GOT3 (cell line): ENCODE measurements around the gene AMN.

Experiments used
- DNase-seq: peaks from one replicate; lab custom pipeline; 2025; ENCODE audit warnings: mixed read lengths; lab: John Stamatoyannopoulos, UW

The AMN gene

DNA sequence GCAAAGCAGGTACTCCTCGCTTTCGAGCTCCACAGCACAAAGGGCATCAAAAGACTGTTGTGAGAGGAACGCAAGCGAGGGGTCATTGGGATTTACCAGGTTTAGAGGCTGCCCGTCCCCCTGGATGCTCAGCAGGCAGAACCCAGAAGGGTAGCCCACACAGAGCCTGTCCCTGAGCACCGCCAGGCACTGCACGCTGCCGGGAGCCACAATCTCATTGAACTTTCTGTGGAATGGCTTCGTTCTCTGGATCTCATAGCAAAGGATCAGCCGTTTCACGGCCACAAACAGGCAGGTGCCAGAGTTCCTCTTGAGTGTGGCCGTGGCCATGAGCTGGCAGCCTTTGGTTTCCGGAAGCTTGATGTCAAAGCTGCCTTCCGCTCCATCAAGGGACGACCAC lies 21.5 kb downstream of the AMN start:
- DNase-seq, result no peak

DNA sequence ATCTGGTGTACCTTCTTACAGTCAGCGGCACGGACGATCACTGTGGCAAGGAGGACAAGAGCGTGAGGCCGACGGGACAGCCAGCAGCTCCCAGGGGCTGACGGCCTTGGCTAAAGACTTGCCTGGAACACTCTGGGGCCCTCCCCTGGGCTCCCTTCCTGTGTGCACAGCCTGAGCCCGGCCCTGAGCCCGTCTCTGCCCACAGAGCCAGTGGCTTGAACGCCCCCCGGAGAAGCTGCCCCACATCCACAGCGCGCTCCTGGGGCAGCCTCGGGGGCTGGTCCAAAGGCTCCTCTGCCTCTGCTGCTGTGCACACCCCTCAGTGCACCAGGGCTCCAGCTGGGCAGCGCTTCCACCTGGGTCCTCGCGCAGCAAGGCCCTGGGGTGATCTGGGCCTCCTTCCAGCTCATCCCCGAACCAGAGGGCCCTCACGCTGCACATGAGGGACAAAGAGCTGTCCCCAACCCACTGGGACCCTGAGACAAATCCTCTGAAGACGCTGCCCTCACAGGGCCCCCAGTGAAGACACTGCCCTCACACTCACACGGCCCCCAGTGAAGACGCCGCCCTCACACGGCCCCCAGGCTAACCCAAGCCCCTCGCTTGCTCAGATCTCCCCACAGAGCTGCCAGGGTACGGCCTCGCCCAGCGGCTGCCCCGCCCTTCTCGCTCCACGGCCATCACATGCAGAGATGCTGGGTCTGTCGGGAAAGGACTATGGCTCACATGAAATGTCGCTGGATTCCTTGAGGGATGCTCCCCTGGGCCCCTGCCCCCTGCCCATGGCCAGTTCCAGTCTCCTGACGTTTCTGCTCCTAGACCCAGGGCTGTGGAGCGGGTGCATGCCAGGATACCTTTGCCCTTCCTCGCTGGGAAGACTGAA lies 22.2 kb downstream of the AMN start:
- no peak for DNase-seq

DNA sequence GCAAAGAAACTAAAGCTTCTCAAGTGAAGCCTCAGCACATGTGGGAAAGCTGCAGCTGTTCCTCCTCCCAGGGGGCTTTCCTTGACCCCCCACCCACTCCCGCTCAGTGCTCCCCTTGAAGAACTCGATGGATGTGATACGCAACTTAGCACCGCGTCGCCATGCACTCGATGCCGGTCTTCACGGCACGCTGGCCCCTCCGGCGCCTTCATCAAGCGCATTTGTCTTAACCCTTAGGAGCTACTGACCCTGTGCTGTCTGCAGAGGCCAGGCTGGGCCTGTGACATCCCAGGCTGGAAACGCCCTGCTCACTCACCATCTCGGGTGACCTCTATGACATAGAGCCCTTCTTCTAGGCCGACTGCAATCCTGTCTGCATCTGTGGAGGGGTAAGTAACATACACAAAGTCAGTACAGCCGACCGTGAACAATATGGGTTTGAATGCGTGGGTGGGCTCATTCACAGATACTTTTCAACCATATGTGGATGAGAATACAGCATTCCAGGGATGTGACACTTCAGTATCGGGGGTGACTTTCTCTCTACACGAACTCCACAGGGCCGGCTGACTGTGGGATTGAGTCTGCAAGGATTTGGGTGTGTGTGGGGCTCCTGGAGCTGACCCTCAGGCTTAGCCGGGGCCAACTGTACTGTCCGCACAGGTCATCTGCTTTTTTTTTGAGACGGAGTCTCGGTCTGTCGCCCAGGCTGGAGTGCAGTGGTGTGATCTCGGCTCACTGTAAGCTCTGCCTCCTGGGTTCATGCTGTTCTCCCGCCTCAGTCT lies 23.1 kb downstream of the AMN start:
- no peak for DNase-seq

DNA sequence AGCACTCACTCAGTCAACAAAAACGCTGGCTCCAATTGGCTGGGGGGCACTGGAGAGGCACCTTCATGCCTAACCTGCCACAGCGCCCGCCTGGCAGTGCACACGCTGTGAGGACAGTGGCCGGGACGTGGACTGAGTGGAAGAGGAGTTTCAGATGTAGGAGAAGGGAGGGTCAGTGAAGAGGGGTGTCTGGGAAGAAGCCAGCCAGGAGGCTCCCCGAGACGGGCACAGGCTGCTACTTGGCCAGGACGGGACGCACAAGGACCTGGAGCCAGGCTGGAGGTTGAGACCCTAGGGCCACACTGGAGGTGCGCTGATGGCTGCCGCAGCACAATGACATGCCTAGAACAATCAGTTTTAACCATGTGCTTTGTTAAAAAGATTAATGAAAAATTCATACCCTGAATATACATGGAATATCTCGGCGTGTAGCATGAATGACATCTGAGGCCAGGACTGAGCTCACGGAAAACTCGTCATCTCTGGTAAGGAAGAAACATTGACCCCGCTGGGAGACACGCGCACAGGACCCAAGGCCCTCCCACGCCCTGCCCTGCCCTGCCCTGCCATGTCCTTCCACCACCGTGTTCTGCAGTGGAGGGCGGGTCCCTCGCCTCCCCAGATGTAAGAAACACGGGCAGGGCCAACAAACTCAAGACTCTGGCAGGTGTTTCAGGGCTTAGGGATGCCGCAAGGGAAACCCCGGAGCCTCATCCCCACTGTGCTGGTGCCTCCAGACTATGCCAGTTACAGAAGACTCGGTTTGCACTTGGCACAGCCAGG lies 25.0 kb downstream of the AMN start:
- no peak for DNase-seq

DNA sequence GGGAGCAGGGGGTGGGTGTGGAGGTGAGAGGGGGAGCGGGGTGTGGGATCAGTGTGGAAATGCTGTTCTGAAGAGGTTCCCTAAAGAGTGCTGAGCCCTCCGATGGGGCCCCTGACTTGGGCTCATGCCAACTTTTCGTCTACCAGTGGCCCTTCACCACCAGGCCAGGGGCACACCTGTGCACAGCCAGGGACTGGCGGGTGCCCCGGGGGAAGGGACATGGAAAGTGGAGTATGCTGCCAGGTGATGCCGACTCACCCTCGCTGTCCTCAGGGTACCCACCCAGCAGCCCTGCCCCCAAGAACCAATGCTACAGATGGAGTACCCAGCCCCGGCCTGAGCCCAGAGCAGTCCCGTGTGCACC lies 26.2 kb downstream of the AMN start:
- no peak for DNase-seq

DNA sequence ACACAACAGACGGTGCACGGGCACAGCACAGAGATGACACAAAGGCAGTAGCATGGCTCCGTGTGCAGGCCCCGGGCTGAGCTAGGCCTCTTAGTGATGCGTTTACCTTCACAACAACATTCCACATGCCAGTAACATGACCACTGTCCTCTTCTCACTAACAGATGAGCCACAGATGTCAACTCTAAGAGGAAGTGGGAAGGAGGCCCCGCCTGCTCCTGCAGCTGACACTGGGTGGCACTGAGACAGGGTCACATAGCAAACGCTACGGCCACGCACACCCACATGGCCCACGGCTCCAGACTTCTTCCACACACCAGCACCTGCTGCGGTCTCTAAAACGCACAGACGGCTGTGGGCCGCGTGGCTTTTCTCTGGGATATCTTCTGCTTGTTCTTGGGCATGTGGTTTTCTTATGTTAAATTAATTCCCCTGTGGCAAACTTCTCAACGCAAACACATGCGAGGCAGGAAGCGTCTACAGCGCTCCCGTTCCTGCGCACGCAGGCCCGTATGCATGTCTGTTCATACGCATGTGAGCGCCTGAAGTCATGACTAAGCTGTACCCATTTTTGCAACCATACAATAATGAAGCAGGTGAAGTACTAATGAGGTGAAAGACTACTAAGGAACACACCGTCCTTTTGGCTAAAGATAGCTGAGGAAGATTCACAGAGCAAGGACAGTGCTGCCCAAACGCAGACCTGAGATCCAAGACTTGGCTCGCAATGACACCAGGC lies 26.8 kb downstream of the AMN start:
- DNase-seq, result no peak

DNA sequence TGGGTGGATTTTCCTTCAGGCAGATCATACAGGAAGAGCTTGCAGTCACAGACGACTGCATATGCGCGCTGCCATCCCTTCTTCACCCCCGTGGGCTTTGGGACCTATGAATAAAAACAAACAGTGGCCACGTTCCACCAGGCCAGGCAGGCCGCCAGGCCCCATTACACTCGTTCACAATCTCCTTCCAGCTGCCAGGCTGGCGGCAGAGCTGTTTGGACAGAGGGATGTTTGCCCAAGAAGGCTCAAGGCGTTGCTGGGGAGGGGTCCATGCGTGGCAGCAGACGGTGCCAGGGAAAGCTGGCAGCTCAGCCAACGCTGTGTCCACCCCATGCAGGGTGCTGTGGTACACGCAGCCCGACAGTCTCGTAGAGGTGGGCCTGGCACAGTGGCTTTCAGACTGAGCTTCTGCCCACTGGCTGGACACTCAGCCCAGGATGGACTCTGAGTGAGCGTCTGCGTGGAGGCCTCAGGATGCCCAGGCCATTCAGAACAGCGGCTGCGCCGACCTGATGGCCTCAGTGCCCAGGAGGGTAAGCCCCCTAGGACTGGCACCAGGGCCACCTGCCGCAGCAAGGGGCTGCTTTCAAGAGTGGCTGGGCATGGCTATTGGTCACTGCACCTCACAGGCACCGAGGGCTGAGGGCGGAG lies 27.5 kb downstream of the AMN start:
- DNase-seq, result no peak

DNA sequence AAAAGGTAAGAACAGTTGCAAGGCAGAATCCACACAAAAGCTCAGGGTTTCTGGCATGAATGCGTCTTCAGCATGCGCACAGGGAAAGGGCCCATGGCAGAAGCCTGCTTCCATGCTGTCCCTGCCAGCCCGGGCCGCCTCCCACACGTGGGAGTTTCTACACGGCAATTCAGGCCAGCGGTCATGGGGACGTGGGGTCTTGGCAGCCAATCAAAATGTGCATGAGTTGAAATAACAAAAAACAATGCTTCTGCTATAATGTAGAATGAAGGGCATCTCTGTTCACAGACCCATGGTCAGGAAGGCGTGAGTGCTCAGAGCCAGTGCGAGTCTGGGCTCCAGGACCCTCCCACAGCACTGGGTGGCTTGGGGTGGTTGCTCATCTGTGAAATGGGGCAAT lies 28.6 kb downstream of the AMN start:
- DNase-seq, result no peak

DNA sequence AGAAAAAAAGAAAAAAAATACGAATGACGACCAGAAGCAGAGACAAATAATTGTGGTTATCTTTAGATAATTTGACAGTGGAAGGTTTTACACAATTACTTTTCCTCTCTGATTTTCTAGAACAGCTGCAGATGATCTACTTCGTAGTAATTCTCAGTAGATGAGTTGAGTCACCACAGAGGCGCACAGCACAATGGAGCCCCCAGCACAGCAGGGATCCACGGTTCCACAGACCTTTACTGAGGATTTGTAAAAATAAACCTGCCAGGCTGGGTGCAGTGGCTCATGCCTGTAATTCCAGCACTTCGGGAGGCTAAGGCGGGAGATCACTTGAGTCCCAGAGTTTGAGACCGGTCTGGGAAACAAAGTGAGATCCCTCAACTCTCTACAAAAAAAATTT lies 29.3 kb downstream of the AMN start:
- no peak for DNase-seq

DNA sequence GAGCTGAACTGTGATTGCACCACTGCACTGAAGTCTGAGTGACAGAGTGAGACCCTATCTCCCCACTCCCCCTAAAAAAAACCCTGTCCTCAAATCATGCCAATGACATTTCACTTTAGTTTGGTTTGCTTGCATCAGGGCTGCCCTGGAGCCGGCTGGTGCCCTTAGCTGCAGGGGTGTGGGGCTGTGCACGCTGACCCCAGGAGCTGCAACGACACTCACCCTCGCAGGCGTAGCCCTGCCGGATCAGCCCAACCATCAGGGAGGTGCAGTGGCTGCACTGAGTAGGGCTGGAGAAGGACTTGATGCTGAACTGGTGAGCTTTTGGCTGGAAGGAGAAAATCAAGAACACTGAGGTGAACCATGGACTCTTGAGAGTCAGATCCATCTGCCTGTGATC lies 29.8 kb downstream of the AMN start:
- no peak for DNase-seq

DNA sequence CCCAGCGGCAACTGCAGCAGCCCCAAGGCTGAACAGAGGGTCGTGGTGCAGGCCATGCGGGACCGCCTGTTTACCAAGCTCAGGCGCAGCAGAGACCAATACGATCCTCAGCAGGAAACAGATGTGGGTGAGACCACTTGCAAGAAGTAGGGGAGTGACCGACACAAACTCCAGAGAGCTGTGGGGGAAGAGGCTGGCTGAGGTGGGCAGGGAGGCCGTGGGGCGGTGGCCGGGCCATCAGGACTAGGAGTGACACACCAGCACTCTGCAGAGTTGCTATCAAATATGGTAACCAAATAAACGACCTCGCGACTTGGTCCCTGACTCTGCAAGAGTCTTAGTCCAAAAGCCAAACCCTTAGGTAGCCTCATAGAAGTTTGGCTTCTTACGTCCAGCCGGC lies 30.6 kb downstream of the AMN start:
- DNase-seq, result no peak

DNA sequence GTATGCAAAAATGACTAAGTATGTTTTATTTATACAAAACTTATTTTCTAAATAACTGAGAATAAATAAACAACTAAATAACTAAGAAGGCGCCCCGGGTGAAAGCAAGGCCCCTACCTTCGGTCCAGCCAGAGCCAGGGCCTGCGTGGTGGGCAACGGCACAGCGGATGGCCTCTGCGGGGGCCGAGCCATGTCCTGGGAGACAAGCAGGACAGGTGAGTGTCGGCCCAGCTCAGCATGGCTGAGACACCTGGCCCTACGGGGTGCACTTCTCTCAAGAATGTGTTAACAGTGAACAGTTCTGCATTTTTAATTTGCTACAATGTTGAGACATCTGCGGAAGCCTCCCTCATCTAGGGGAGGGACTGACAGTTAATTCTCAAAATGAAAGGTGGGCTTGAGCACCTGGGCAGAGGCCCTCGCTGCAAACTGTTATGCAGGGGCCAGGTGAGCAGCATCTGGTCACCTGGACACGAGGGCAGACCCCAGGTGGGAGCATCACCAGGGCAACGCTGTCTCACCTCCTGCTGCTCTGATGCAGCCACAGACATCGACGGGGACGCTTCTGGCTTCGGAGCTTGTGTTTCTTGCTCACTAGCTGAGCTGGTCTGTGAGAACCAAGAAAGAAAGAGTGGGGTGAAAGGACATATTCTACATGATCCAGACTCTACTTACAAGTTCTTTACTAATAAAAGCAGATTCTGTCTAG lies 31.8 kb downstream of the AMN start:
- DNase-seq, result no peak

DNA sequence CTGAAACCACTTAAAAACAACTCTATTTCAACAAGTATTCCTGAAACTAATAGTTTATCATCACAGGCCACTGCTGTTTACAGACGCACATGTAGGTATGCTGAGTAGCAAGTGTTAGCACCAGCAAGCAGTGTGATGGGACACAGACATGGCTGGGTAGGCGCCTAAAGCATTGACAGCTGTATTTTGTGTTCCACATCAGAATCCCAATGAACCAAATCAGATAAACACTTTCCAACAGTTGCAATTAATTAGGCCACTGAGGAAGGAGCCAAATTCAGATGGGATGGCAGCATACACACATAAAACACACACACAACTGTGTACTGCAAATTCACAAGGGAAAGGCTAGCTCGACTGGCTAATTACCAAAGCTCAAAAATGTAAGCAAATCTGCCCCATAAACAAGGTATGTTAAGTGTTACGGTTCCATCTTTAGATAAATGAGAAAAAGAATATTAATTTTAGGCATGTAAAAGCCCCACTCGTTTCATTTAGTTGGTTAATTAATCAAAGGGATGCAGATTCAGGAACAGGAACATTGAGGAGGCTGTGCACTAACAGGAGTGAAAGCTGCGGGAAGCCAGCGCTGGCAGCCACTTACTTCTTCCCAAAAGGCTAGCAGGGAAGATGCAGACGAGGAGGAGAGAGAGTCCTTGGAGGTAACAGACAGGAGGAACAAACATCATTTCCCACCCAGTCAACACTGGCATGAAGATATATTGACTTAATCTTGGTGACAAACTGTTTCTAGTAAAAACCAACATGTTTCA lies 33.4 kb downstream of the AMN start:
- DNase-seq, result no peak

DNA sequence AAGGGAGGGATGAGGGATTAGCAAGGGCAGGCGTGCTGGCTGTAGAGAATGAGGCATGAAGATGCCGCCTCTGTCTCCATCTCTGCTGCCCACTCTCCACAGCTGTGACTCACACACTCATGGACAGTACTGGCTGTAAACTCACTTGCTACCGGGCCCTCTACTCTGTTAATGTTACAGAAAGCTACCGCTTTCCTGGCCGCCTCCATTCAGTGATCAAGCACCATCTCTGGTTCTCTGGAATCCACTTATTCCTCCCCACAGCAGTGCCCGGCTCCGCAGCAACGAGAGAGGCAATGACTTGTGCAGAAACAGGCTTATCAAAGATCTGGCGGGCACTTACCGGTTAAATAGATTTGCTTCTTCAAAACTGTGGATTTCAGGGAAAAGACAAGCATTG lies 34.8 kb downstream of the AMN start:
- no peak for DNase-seq

DNA sequence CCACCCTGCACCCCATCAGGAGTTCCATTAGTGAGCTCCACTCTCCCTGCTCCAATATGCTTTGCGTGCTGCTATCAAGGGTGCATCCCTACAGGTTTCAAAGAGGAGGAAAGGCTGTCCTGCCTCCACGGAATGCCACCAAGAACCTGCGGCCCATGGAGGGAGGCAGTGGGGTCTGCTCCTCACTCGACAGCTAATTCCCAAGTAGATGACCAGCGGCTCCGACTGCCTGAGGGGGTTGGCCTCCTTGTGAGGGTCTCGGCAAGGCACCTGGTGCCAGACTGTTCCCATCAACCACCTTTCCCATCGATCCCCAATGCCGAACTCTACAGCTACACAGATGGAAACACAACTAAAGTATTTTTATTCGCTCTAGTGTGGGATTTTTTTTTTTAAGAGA lies 36.0 kb downstream of the AMN start:
- no peak for DNase-seq

DNA sequence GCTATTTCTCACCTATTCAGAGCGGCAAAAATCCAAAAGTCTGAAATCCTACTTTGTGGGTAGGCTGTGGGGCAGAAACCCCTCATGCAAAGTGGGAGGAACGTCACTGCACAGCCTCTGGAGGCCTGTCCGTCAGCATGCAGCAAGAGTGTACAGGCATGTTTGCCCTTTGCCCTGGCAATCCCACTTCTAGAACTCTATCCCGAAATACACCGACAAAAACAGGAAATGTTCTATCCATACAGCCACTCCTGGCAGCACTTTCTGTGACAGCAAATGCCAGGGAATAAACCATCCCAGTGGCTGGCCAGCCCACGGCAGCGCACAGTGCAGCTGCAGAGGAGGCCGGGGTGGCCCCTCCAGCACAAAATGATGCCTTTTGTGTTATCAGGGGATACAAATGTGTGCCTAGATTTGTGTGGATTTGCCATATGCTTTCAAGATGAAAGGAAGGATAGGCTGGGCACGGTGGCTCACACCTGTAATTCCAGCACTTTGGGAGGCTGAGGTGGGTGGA lies 39.7 kb downstream of the AMN start:
- DNase-seq, result no peak

DNA sequence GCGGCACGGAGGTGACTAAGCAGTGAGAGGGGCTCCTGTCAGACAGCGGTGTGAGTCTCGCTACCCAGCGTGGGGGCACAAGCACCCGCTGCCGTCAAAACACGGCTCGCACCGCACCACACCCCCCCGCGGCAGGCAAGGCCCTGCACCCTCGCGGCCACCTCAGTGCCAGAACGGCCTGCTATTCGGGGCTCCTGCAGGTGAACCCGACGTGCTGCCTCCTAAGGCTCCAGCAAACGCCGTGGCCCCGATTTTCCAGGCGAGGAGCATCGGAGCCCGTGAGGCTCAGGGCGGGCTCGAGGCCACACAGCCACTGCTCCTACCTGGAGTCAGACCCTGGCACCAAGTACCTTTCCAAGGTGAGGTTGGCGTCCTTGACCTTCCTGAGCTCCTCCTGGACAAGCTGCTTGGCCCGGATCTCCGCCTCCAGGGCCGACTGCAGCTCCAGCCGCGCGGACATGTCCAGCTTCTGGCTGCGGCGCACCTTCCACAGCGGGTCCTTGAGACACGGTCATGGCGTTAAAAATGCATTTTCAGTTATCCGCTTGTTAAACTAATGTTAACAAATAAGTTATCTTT lies 41.8 kb downstream of the AMN start:
- DNase-seq, result no peak

DNA sequence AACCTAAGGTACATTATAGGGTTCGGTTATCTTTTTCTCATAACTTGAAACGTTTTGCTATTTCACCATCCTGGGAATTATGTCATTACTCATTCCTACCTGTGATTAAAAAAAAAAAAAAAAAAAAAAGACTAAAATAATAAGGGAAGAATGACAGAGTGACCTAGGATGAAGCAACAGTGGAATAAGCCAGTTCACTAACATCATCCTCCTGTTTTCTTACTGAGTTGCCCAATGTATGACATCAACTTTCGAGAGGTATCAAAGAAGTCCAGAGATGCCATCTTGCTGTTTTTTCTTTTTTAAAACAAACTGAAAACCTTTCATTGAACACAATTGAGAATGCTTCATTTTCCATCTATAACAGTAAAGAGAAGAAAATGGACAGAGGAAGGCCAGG lies 42.8 kb downstream of the AMN start:
- DNase-seq, result no peak

DNA sequence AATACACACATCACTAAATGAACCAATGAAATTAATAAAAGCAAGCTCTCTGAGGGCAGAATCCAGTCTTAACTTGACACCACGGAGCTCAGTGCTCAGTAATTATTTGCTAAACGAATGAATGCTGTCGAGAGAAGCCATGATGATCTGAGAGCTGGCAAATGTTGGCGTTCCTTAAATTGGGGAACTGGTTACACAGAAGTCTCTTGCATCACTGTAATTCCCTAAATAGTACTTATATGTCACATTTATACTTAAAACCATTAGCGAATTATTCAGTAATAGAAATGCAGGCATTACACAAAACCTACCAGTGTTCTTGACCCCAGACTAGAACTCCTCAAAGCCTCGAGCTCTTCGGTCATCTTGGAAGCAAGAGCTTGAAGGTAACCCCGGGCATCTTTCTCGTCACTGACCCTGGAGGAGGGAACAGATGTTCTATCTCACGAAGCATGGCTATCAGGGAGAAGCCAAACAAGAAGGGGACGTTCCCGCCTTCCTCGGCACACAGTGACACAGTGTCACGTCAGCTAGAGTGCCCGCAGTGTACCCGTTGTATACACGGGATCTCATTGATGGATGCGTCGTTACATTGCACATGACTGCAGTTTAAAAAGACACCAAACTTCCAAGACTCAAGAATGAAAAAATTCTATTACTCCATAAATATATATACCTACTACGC lies 43.6 kb downstream of the AMN start:
- no peak for DNase-seq
